Measurements from ENCODE around the gene RSF1.

RSF1 gene

GRCh38 chr11:77748266-77748665, 72.3 kb downstream of the RSF1 start:
- DNase-seq (ENCODE audit: low spot score): no peak

- no peak for DNase-seq (ENCODE audit: low spot score)
Observed at GRCh38 chr11:77747381-77747969, 73.0 kb downstream of the RSF1 start.

GRCh38 chr11:77736473-77736872, 84.0 kb downstream of the RSF1 start:
- DNase-seq (ENCODE audit: low spot score): no peak

- no peak for DNase-seq (ENCODE audit: low spot score)
Observed at GRCh38 chr11:77734890-77735289, 85.6 kb downstream of the RSF1 start.

DNA sequence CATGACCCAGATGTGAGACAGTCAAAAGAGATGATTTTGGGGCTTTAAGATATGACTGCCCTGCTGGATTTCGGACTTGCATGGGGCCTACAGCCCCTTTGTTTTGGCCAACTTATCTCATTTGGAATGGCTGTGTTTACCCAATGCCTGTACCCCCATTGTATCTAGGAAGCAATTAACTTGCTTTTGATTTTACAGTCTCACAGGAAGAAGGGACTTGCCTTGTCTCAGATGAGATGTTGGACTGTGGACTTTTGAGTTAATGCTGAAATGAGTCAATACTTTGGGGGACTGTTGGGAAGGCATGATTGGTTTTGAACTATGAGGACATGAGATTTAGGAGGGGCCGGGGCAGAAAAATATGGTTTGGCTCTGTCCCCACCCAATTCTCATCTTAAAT, 88.4 kb downstream of the RSF1 start:
- DNase-seq (ENCODE audit: low spot score): no peak

GRCh38 chr11:77730789-77731188, 89.7 kb downstream of the RSF1 start:
- no peak for DNase-seq (ENCODE audit: low spot score)

DNA sequence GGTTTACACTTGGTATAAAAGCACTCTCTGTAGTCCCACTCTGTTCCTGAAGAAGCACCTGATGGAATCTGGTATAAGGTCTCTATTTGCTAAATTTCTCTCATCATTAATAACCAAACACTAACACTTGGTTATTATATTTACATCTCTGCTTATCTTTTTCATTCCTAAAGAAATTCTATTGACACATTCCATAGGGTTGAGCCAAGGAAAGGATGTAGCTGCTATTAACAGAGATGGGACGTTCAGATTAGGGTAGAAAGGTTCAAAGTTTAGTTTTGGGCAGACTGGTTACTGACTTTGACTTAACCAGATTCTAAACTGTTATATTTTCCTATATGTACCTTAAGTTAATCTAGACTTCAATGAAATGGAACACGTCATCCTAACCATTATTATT, 91.5 kb downstream of the RSF1 start:
- no peak for DNase-seq (ENCODE audit: low spot score)

- no peak for DNase-seq (ENCODE audit: low spot score)
Observed at GRCh38 chr11:77728203-77728786, 92.2 kb downstream of the RSF1 start.

GRCh38 chr11:77726524-77726923, 94.0 kb downstream of the RSF1 start:
- no peak for DNase-seq (ENCODE audit: low spot score)

GRCh38 chr11:77725433-77725832, 95.1 kb downstream of the RSF1 start:
- DNase-seq (ENCODE audit: low spot score): no peak

- no peak for DNase-seq (ENCODE audit: low spot score)
Observed at GRCh38 chr11:77724636-77725035, 95.9 kb downstream of the RSF1 start.

DNA sequence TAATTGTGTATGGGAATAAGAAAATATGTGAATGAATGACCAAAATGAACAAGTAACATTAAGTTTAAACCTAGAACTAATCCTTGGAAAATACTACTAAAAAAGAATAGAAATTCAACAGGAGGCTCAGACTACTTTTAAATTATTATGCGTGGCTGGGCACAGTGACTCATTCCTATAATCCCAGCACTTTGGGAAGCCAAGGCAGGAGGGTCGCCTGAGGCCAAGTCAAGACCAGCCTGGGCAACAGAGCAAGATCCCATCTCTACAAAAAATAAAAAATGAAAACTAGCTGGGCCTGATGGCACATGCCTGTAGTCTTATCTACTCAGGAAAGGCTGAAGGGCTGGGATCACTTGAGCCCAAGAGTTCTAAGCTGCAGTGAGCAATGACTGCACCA, 97.5 kb downstream of the RSF1 start:
- DNase-seq (ENCODE audit: low spot score): no peak

- no peak for DNase-seq (ENCODE audit: low spot score)
Observed at GRCh38 chr11:77710358-77710757, 110.2 kb downstream of the RSF1 start.

DNA sequence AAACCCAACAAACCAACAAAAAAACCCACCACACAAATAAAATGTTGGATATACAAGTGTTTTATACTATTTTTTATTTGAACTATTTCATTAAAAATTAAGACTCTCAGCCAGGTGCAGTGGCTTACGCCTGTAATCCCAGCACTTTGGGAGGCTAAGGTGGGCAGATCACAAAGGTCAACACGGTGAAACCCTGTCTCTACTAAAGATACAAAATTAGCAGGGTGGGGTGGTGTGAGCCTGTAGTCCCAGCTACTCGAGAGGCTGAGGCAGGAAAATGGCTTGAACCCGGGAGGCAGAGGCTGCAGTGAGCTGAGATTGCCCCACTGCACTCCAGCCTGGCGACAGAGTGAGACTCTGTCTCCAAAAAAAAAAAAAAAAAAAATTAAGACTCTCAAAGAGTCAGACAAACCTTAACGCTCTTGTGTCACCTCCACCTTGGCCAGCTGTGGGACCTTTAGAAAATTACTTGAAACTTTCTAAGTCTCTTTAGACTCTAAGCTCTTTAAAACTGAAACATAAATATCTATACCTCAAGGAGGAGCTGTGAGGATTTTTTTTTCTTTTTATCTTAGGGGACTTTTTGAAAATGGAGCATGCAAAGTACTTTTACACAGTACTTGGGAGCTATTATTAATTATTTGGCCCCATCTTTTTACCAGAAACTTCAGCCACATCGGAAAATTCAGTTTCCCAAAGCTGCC, 114.5 kb downstream of the RSF1 start:
- no peak for DNase-seq (ENCODE audit: low spot score)

DNA sequence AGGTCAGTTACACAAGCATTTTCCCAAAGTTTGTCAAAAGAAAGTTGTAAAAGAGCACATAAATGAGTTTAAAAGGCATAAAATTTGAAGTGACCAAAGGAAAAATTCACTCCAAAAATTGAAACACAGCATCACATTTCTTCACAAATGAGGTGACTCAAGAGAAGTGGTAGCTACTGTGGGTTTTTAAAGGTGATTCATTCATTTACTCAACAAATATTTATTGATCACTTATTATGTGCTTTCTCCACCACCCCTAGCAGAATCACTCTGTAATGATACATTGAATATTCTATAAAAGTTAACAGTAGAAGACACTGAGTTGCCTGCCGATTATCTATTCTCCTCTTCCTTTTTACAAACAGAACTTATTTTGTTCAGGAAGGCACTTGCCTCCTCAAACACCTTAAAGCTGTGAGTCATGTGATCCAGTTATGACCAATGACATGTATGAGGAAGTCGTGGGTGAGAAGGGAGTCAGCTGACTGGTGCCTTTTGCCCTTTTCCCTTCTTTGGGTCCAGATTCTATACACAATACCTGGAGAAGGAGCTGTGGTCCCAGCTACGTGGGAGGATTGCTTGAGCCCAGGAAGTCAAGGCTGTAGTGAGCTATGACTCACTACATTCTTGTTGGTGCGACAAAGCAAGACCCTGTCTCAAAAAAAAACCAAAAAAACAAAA, 115.2 kb downstream of the RSF1 start:
- DNase-seq (ENCODE audit: low spot score): no peak

- no peak for DNase-seq (ENCODE audit: low spot score)
Observed at GRCh38 chr11:77704029-77704428, 116.5 kb downstream of the RSF1 start.

DNA sequence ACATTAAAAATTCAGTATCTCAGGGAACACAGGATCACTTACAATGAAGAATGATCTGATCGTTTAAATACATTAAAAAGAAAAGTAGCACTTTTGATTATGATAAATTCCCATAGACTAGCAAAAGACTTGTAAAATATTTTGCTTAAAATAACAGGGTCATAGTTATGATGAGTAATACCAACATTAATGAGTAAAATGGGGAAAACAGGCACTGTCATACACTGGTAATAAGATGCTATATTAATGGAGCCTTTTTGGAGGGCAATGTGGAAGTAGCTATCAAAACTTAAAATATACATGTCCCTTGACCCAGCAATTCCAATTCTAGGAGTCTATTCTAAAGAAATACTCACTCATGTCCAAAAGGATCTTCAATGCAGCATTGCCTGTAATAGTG, 121.1 kb downstream of the RSF1 start:
- no peak for DNase-seq (ENCODE audit: low spot score)

- DNase-seq (ENCODE audit: low spot score): no peak
Observed at GRCh38 chr11:77698896-77699295, 121.6 kb downstream of the RSF1 start.

- no peak for DNase-seq (ENCODE audit: low spot score)
Observed at GRCh38 chr11:77697865-77698264, 122.7 kb downstream of the RSF1 start.

- DNase-seq (ENCODE audit: low spot score): no peak
Observed at GRCh38 chr11:77695417-77695816, 125.1 kb downstream of the RSF1 start.

GRCh38 chr11:77690649-77691048, 129.9 kb downstream of the RSF1 start:
- DNase-seq (ENCODE audit: low spot score): no peak

DNA sequence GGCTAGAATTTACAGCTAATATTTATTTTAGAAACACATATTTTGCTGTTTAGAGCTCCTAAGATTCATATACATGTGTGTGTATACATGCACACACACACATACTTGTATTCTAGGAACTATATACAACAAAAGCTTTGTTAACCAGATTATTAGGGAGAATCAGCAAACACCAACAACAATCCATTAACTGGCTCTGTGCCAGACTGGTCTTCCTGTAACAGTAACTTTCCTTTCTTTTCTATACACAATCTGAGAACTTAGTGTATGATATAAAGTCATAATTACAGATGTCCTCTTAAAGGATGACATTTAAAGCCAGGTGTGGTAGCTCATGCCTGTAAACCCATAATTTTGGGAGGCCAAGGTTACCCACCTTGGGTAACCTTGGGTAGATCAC, 133.4 kb downstream of the RSF1 start:
- no peak for DNase-seq (ENCODE audit: low spot score)

DNA sequence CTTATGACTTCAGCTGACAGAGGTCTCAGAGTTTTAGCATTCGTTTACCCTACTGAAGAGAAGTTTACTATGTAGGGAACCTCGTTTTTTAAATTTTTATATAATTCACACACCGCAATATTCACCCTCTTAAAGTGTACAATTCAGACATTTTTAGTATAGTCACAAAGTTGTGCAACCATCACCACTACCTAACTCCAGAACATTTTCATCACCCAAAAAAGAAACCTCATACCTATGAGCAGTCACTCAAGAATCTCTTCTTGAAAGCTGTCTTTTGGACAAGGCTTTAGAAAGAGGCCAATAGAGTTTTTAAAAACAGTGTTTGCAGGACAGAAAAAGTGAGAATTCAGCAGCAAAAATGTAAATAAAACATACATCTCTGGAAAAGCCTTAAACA, 143.4 kb downstream of the RSF1 start:
- DNase-seq (ENCODE audit: low spot score): no peak

Measured in Ammon's horn (tissue), 1 donor.